Measurements from ENCODE around the gene CSF1.
"Not testable (repeated sequence)": the region's sequence is repeated elsewhere in the genome, so short reads cannot be mapped to it uniquely, and the experiment has no call there.

CSF1 gene

GRCh38 chr1:109933856-109934711 is 23.4 kb downstream of the CSF1 start:
- Mint-ChIP-seq H3K27me3 (no peaks in the 10 kb centered on the region), H3K27ac (peak overlapping the region in 1 of 2 donors; percentile 76), H3K4me3 (no peak overlapping the region), H3K9me3 (peaks cover 2 to 7% of the 10 kb centered on the region in 2 donors), H3K36me3 (ENCODE audit: insufficient read depth) (peaks cover 10% of the 10 kb centered on the region), H3K4me1 (ENCODE audit: low read depth in 2 of 2) (peaks cover 0 to 18% of the 10 kb centered on the region in 2 donors)
- peak; percentile 31 for ATAC-seq (replicated peaks)
- DNase-seq, result no peak

GRCh38 chr1:109935451-109935900 is 24.8 kb downstream of the CSF1 start:
- Mint-ChIP-seq H3K27me3 (no peaks in the 10 kb centered on the region), H3K36me3 (ENCODE audit: insufficient read depth) (peaks cover 3% of the 10 kb centered on the region)

DNA sequence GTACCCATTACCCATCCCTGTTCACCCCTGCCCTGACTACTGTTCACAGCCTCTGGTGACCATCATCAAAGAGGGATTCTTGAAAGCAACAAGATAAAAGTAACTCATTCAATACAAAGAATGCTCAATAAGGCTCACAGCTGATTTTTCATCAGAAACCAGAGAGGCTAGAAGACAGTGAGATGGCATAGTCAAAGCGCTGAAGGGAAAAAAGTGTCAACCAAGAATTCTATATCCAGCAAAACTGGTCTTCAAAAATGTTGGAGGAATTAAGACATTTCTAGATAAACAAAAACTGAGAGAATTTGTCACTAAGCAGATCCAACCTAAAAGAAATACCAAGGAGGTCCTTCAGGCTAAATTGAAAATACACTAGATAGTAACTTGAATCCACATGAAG is 27.1 kb downstream of the CSF1 start:
- peaks cover 3% of the 10 kb centered on the region for H3K36me3 Mint-ChIP-seq (ENCODE audit: insufficient read depth)
- DNase-seq, result no peak
- H3K27me3 Mint-ChIP-seq, result no peaks in the 10 kb centered on the region
- H3K4me1 Mint-ChIP-seq (ENCODE audit: low read depth in 2 of 2), result peaks cover 0 to 13% of the 10 kb centered on the region in 2 donors
- H3K9me3 Mint-ChIP-seq, result peaks cover 2 to 7% of the 10 kb centered on the region in 2 donors
- no peak overlapping the region for H3K27ac Mint-ChIP-seq
- H3K4me3 Mint-ChIP-seq, result no peak overlapping the region
- ATAC-seq (replicated peaks), result no peak

More at GRCh38 chr1:109935451-109935900, 24.8 kb downstream of the CSF1 start:
- DNase-seq (no peak), ATAC-seq (replicated peaks) (no peak)
- H3K27ac Mint-ChIP-seq, result no peak overlapping the region
- H3K4me3 Mint-ChIP-seq, result no peak overlapping the region
- peaks cover 0 to 16% of the 10 kb centered on the region in 2 donors for H3K4me1 Mint-ChIP-seq (ENCODE audit: low read depth in 2 of 2)
- peaks cover 2 to 7% of the 10 kb centered on the region in 2 donors for H3K9me3 Mint-ChIP-seq

DNA sequence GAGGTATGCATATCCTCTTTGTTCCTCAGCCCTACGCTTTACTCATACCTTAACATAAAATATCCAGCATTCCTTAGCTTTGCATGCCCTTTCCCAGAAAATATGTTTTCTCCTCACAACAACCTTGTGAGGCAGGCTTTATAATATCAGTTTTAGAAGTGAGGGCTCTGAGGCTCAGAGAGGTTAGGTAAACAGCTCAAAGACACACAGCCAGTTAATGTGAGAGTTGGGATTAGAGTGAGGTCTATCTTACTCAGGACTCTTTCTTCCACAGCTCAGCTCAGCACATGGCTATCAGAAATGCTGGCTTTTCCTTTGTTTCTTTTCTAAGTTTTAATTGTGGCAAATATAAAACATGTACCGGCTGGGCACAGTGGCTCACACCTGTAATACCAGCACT is 27.9 kb downstream of the CSF1 start:
- Mint-ChIP-seq H3K27ac (no peak overlapping the region), H3K36me3 (ENCODE audit: insufficient read depth) (no peaks in the 10 kb centered on the region), H3K9me3 (peaks cover 2 to 7% of the 10 kb centered on the region in 2 donors), H3K27me3 (no peaks in the 10 kb centered on the region), H3K4me1 (ENCODE audit: low read depth in 2 of 2) (peaks cover 0 to 8% of the 10 kb centered on the region in 2 donors), H3K4me3 (no peak overlapping the region)
- no peak for ATAC-seq (replicated peaks)
- no peak for DNase-seq

DNA sequence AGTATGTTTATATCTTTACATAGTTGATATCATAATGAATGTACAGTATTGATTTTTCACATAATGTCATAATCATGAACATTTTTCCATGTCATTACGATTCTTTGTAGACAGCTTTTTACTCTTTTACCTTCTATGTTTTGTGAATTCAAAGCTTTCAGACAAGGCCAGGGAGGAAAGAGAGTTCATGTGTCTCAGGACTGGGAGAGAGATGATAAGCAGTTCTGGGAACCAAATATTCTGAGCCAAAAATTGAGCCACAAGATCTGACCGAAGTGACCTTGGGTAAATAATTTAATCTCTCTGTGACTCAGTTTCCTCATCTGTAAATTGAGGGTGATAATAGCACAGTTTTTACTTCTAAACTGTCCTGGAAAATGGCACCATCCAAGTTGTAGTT is 31.8 kb downstream of the CSF1 start:
- no peak for DNase-seq
- H3K4me3 Mint-ChIP-seq, result no peak overlapping the region
- no peak for ATAC-seq (replicated peaks)
- H3K9me3 Mint-ChIP-seq, result no peaks in the 10 kb centered on the region
- no peaks in the 10 kb centered on the region for H3K27me3 Mint-ChIP-seq
- H3K4me1 Mint-ChIP-seq (ENCODE audit: low read depth in 2 of 2), result peaks cover 3 to 4% of the 10 kb centered on the region in 2 donors
- no peaks in the 10 kb centered on the region for H3K36me3 Mint-ChIP-seq (ENCODE audit: insufficient read depth)
- H3K27ac Mint-ChIP-seq, result no peak overlapping the region

GRCh38 chr1:109944541-109944940 is 33.9 kb downstream of the CSF1 start:
- peaks cover 2% of the 10 kb centered on the region for H3K36me3 Mint-ChIP-seq (ENCODE audit: insufficient read depth)
- H3K4me1 Mint-ChIP-seq (ENCODE audit: low read depth in 2 of 2), result peaks cover 4 to 5% of the 10 kb centered on the region in 2 donors
- ATAC-seq (replicated peaks), result no peak
- H3K27me3 Mint-ChIP-seq, result no peaks in the 10 kb centered on the region
- H3K4me3 Mint-ChIP-seq, result no peak overlapping the region
- H3K27ac Mint-ChIP-seq, result no peak overlapping the region
- H3K9me3 Mint-ChIP-seq, result no peaks in the 10 kb centered on the region
- no peak for DNase-seq

DNA sequence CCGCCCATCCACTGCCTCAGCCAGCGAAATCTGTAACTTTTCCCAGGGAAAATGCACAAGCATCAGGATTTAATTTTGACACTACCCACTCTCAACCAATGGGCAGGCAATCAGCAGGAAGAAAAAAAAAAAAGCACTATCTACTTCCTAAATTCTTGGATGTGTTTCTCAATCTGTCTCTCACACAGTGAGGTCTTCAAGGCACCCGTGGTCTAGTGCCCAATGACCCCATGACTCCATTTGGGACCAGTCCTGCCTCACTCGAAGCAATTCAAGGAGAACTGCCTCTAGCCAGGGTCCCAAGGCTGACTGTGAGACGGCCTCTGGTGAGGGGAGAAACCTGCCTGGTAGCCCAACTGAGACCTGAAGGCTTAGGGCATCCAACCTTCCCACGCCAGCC is 35.9 kb downstream of the CSF1 start:
- H3K27ac Mint-ChIP-seq, result no peak overlapping the region
- no peaks in the 10 kb centered on the region for H3K27me3 Mint-ChIP-seq
- peaks cover 2% of the 10 kb centered on the region for H3K36me3 Mint-ChIP-seq (ENCODE audit: insufficient read depth)
- ATAC-seq (replicated peaks) (no peak), DNase-seq (no peak)
- peaks cover 4 to 5% of the 10 kb centered on the region in 2 donors for H3K4me1 Mint-ChIP-seq (ENCODE audit: low read depth in 2 of 2)
- H3K9me3 Mint-ChIP-seq, result no peaks in the 10 kb centered on the region
- H3K4me3 Mint-ChIP-seq, result no peak overlapping the region

- no peaks in the 10 kb centered on the region for H3K27me3 Mint-ChIP-seq
- H3K4me3 Mint-ChIP-seq, result no peak overlapping the region
- ATAC-seq (replicated peaks) (no peak), DNase-seq (no peak)
- no peaks in the 10 kb centered on the region for H3K9me3 Mint-ChIP-seq
- H3K27ac Mint-ChIP-seq, result no peak overlapping the region
- peaks cover 4 to 5% of the 10 kb centered on the region in 2 donors for H3K4me1 Mint-ChIP-seq (ENCODE audit: low read depth in 2 of 2)
- peaks cover 2% of the 10 kb centered on the region for H3K36me3 Mint-ChIP-seq (ENCODE audit: insufficient read depth)
Observed at GRCh38 chr1:109947582-109948284, 37.1 kb downstream of the CSF1 start.

DNA sequence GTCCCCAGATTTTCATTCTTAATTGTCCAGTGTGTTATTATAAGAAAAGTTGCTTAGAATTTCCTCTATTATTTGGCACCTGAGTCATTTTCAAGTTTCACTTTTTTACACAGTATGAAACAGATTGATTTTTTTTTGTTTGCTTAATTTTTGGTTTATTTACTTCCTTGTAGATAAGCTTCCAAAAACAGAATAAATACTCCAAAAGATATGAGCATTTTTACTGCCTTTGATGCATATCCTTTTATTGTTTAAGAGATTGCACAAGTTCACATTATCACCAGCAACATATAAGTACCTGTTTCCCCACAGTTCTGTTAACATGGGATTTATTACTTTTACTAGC is 37.6 kb downstream of the CSF1 start:
- Mint-ChIP-seq H3K9me3 (no peaks in the 10 kb centered on the region), H3K27ac (no peak overlapping the region), H3K4me3 (no peak overlapping the region), H3K27me3 (no peaks in the 10 kb centered on the region), H3K4me1 (ENCODE audit: low read depth in 2 of 2) (peaks cover 4 to 5% of the 10 kb centered on the region in 2 donors), H3K36me3 (ENCODE audit: insufficient read depth) (peaks cover 2% of the 10 kb centered on the region)
- ATAC-seq (replicated peaks), result no peak
- no peak for DNase-seq

GRCh38 chr1:109950038-109950437 is 39.4 kb downstream of the CSF1 start:
- Mint-ChIP-seq H3K4me3 (no peak overlapping the region), H3K27me3 (peaks cover 0 to 2% of the 10 kb centered on the region in 2 donors), H3K4me1 (ENCODE audit: low read depth in 2 of 2) (peaks cover 0 to 2% of the 10 kb centered on the region in 2 donors), H3K36me3 (ENCODE audit: insufficient read depth) (peaks cover 2% of the 10 kb centered on the region), H3K9me3 (no peaks in the 10 kb centered on the region), H3K27ac (no peak overlapping the region)
- DNase-seq (no peak), ATAC-seq (replicated peaks) (no peak)

- Mint-ChIP-seq H3K4me3 (no peak overlapping the region), H3K4me1 (ENCODE audit: low read depth in 2 of 2) (peaks cover 0 to 2% of the 10 kb centered on the region in 2 donors), H3K9me3 (no peaks in the 10 kb centered on the region), H3K36me3 (ENCODE audit: insufficient read depth) (peaks cover 2% of the 10 kb centered on the region), H3K27ac (no peak overlapping the region), H3K27me3 (peaks cover 0 to 6% of the 10 kb centered on the region in 2 donors)
- DNase-seq (no peak), ATAC-seq (replicated peaks) (no peak)
Observed at GRCh38 chr1:109950509-109950908, 39.9 kb downstream of the CSF1 start.

DNA sequence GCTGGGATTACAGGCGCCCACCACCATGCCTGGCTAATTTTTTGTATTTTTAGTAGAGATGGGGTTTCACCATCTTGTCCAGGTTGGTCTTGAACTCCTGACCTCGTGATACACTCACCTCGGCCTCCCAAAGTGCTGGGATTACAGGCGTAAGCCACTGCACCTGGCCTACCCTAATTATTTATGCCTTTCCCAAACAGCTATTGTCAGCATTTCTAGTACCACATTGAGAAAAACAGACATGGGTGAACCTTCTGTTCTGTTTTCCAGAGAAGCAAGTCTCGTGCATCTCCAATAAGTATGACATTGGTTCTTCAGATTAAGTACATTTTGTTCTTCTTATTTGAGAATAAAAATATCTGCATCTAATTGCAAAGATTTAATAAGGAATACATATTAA is 40.9 kb downstream of the CSF1 start:
- H3K9me3 Mint-ChIP-seq; ATAC-seq (replicated peaks); H3K36me3 Mint-ChIP-seq (ENCODE audit: insufficient read depth); DNase-seq; H3K4me3 Mint-ChIP-seq; H3K27ac Mint-ChIP-seq; H3K4me1 Mint-ChIP-seq (ENCODE audit: low read depth in 2 of 2); H3K27me3 Mint-ChIP-seq: not testable (repeated sequence)

GRCh38 chr1:109954041-109954512 is 43.4 kb downstream of the CSF1 start:
- ATAC-seq (replicated peaks) (no peak), DNase-seq (no peak)
- Mint-ChIP-seq H3K4me3 (no peak overlapping the region), H3K36me3 (ENCODE audit: insufficient read depth) (no peaks in the 10 kb centered on the region), H3K4me1 (ENCODE audit: low read depth in 2 of 2) (no peaks in the 10 kb centered on the region), H3K27ac (no peak overlapping the region), H3K27me3 (peaks cover 8 to 18% of the 10 kb centered on the region in 2 donors), H3K9me3 (no peaks in the 10 kb centered on the region)

DNA sequence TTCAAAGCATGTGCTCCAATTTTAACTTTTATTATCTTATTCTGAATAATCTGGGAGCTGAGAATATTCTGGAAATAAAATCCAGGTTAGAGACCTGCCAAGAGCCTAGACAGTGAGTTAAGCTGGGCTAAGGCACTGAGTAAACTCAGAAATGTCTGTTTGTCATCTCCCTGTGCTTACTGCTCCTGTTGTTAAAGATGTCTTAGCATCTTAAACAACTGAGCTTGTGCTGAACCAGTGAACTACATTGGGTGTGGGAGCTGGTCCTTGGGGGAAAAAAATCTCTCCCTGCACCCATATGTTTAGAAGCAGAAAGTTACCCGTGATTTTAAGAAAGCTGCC is 49.0 kb downstream of the CSF1 start:
- ATAC-seq (replicated peaks), result no peak
- Mint-ChIP-seq H3K9me3 (no peaks in the 10 kb centered on the region), H3K4me1 (ENCODE audit: low read depth in 2 of 2) (no peaks in the 10 kb centered on the region)

More for the DNA sequence above, 49.0 kb downstream of the CSF1 start:
- no peak overlapping the region for H3K4me3 Mint-ChIP-seq
- peaks cover 17 to 31% of the 10 kb centered on the region in 2 donors for H3K27me3 Mint-ChIP-seq
- no peaks in the 10 kb centered on the region for H3K36me3 Mint-ChIP-seq (ENCODE audit: insufficient read depth)
- H3K27ac Mint-ChIP-seq, result no peak overlapping the region
- DNase-seq, result no peak
